GM18505 (cell line): ENCODE data around the gene SLC25A36.
"Not testable (repeated sequence)": the region's sequence is repeated elsewhere in the genome, so short reads cannot be mapped to it uniquely, and the experiment has no call there.

Experiments
- ATAC-seq: cut with Tn5 transposase; IDR thresholded peaks from one replicate; pipeline ENCODE4 v1.9.1; 2021; ENCODE audit not compliant: unreplicated experiment
- POLR2A ChIP-seq: IDR thresholded peaks from 4 replicates; pipeline ENCODE4 v1.6.1; 2011; ENCODE audit warnings: borderline replicate concordance; ENCODE audit not compliant: insufficient read depth, insufficient read length; ENCODE audit errors: extremely low read depth

The SLC25A36 gene

GRCh38 chr3:140995881-140996280 is 54.2 kb downstream of the SLC25A36 start:
- TF ChIP-seq POLR2A, result no peak
- no peak for ATAC-seq

- no peak for TF ChIP-seq POLR2A
- ATAC-seq, result peak; percentile 68
Observed at GRCh38 chr3:141000027-141000663, 58.5 kb downstream of the SLC25A36 start.

GRCh38 chr3:141000686-141001085 is 59.0 kb downstream of the SLC25A36 start:
- no peak for TF ChIP-seq POLR2A
- no peak for ATAC-seq

- ATAC-seq, result no peak
- no peak for TF ChIP-seq POLR2A
Observed at GRCh38 chr3:141006344-141006743, 64.7 kb downstream of the SLC25A36 start.

GRCh38 chr3:141009496-141009895 is 67.9 kb downstream of the SLC25A36 start:
- TF ChIP-seq POLR2A, result no peak

GRCh38 chr3:141011232-141011996 is 69.8 kb downstream of the SLC25A36 start:
- peak; percentile 86 for ATAC-seq
- TF ChIP-seq POLR2A, result no peak

More at GRCh38 chr3:141009496-141009895, 67.9 kb downstream of the SLC25A36 start:
- ATAC-seq, result no peak

GRCh38 chr3:141011997-141012262 is 70.3 kb downstream of the SLC25A36 start:
- ATAC-seq, result no peak
- no peak for TF ChIP-seq POLR2A

GRCh38 chr3:141012571-141012970 is 70.9 kb downstream of the SLC25A36 start:
- no peak for TF ChIP-seq POLR2A
- ATAC-seq, result no peak

- TF ChIP-seq POLR2A, result no peak
- ATAC-seq, result no peak
Observed at GRCh38 chr3:141015481-141015880, 73.8 kb downstream of the SLC25A36 start.

GRCh38 chr3:141017366-141018322 is 76.0 kb downstream of the SLC25A36 start:
- not testable (repeated sequence) for ATAC-seq

GRCh38 chr3:141019244-141019643 is 77.6 kb downstream of the SLC25A36 start:
- no peak for TF ChIP-seq POLR2A
- ATAC-seq, result no peak

- no peak for ATAC-seq
Observed at GRCh38 chr3:141020143-141020830, 78.7 kb downstream of the SLC25A36 start.

GRCh38 chr3:141021261-141021660 is 79.6 kb downstream of the SLC25A36 start:
- TF ChIP-seq POLR2A, result no peak
- ATAC-seq, result no peak

More at GRCh38 chr3:141020143-141020830, 78.7 kb downstream of the SLC25A36 start:
- no peak for TF ChIP-seq POLR2A
